NT2/D1 (cell line): ENCODE results near the gene HSD17B2.

Experiments
- SUZ12 ChIP-seq: IDR thresholded peaks from 2 replicates; pipeline ENCODE4 v1.6.1; 2011; ENCODE audit not compliant: insufficient read length, insufficient read depth; ENCODE audit errors: extremely low read depth
- YY1 ChIP-seq: IDR thresholded peaks from 2 replicates; pipeline ENCODE4 v1.6.1; 2011; ENCODE audit not compliant: insufficient read length, insufficient read depth
- ZNF274 ChIP-seq: IDR thresholded peaks from 2 replicates; pipeline ENCODE4 v1.6.1; 2011; ENCODE audit warnings: mild to moderate bottlenecking, low read depth, low read length

DNA sequence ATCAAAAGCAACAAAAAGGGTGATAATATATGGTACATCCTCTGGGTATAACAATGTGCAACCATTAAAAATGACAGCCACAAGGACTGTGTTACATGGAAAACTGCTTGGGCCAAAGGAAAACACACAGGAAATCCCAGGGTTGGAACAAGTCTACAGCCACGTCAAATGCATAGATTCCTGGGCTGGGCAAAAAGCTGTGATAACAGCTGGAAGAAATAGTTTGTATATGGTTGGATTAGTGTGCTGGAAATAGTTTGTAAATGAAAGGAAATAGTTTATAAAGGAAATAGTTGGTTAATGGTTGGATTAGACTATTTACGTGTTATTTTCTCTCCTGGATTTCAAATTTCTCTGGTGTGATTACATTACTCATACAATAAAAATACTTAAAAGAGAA lies 2.6 kb downstream of the HSD17B2 start:
- TF ChIP-seq ZNF274 (no peak), YY1 (no peak), SUZ12 (no peak)
